GM12874 (cell line): ENCODE data around the gene MIB2.

ENCODE experiments used
- TF ChIP-seq, protein P1 (sequence below): IDR thresholded peaks from 2 replicates; pipeline ENCODE4 v1.5.1; 2011; ENCODE audit warnings: low read depth, mild to moderate bottlenecking, control low read depth, low read length, moderate library complexity; ENCODE audit not compliant: insufficient read depth

MIB2 gene

DNA sequence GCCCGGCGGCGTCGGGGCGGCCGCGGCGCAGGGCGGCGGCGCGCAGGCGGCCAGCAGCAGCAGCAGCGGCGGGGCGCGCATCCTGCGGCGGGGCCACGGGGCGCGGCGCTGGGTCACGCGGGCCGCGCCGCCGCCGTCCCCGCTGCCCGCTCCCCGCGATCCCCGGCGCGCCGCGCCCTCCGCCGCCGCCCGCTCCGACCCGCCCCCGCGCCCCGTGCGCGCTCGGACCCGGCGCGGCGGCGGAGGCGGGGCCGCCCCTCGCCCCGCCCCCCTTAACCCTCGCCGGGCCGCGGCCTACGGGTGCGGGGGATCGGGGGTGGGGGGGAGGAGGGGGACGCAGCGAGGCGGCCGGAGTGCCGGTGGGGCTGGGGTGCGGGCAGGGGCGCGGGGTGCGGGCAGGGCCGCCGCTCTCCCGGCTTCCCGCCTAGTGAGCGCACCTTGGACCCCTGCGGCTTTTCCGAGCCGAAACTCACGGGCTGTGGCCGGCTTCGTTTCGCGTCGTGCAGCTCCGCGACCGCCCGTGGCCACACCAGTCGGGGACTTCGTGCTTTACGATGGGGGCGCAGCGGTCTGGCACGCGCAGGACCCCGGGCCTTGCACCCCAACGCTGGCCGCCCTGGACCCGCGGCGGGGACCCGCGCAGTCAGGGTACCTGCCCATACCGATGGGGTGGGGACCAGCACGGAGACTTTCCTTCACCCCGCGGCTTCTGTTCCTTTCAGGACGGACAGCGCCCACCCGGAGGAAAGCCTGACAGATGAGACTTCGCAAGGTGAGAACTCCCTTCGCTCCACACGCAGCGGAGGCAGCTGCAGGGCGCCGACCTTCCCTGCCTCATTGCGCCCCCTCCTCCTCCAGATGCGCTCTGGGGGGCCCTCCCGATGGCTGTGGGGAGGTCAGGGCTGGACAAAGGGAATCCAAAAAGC, 15.1 kb upstream of the MIB2 start, which contains the start of gene FNDC10:
FNDC10 (minus strand) TSS at position 201 of the 926 bp plus-strand sequence; CDS start at position 81, 120 bp downstream.
- TF ChIP-seq, protein P1, sequence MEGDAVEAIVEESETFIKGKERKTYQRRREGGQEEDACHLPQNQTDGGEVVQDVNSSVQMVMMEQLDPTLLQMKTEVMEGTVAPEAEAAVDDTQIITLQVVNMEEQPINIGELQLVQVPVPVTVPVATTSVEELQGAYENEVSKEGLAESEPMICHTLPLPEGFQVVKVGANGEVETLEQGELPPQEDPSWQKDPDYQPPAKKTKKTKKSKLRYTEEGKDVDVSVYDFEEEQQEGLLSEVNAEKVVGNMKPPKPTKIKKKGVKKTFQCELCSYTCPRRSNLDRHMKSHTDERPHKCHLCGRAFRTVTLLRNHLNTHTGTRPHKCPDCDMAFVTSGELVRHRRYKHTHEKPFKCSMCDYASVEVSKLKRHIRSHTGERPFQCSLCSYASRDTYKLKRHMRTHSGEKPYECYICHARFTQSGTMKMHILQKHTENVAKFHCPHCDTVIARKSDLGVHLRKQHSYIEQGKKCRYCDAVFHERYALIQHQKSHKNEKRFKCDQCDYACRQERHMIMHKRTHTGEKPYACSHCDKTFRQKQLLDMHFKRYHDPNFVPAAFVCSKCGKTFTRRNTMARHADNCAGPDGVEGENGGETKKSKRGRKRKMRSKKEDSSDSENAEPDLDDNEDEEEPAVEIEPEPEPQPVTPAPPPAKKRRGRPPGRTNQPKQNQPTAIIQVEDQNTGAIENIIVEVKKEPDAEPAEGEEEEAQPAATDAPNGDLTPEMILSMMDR: no peak

- TF ChIP-seq, protein P1: no peak
Measured at GRCh38 chr1:1600861-1601563, 14.3 kb upstream of the MIB2 start.

DNA sequence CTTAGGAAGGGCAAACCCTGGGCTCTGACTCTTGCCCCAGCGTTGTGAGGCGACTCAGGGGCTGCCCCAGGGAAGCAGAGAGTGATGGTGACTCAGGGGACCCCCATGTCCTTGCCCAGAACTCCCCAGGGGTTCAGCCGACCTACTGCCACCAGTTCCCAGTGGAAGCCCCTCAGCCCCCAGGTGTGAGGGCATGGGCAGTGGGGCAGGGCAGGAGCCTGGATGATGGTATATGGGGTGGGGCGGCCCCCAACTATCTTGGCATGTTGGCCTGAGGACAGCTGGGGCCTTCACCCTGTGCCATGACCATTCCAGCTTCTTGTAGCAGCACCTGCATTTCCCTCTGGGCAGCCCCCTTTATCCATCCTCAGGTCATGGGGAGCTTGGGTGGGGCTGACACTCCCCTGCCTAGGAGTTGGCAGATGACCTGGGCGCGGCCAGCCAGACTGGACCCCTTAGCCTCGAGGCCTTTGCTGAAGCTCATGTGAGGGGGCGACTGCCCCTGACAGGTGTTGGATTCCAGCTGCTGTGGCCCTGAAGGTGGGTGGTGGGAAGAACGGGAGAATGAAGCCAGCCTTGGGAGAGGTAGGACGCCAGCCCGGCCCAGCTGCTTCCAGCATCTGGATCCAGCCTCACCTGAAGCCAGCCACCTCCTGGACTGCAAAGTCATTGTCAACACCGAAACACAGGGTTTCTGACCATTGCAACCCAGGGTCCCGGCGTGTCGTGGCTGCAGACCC, 13.6 kb upstream of the MIB2 start:
- TF ChIP-seq, protein P1: no peak

GRCh38 chr1:1602304-1602967, 12.9 kb upstream of the MIB2 start:
- TF ChIP-seq, protein P1: no peak

- TF ChIP-seq, protein P1: no peak
Measured at GRCh38 chr1:1602968-1603506, 12.3 kb upstream of the MIB2 start.

GRCh38 chr1:1603671-1604373, 11.5 kb upstream of the MIB2 start:
- TF ChIP-seq, protein P1: no peak
